Glutamatergic neuron (in vitro differentiated cells): ENCODE data around the gene CEP72. TPM values are rescaled to one million over a fixed set of nuclear protein-coding genes. Genes with fewer than 3 reads are reported as not detected.

Experiments used
- DNase-seq: peaks from one replicate; pipeline ENCODE4 v3.0.0; 2022
- H3K27ac Mint-ChIP-seq: one replicate; pipeline ENCODE4 v1.8.0; 2020; ENCODE audit warnings: mild to moderate bottlenecking, mixed read lengths, inconsistent platforms; ENCODE audit not compliant: unreplicated experiment
- H3K27me3 Mint-ChIP-seq: one replicate; pipeline ENCODE4 v1.8.0; 2020; ENCODE audit warnings: mild to moderate bottlenecking, moderate library complexity, mixed read lengths, inconsistent platforms; ENCODE audit not compliant: unreplicated experiment
- H3K36me3 Mint-ChIP-seq: one replicate; pipeline ENCODE4 v1.8.0; 2020; ENCODE audit warnings: mild to moderate bottlenecking, mixed read lengths, inconsistent platforms; ENCODE audit not compliant: unreplicated experiment
- H3K4me1 Mint-ChIP-seq: one replicate; pipeline ENCODE4 v1.8.0; 2020; ENCODE audit warnings: mild to moderate bottlenecking, low read depth, mixed read lengths, inconsistent platforms; ENCODE audit not compliant: unreplicated experiment
- H3K4me3 Mint-ChIP-seq: one replicate; pipeline ENCODE4 v1.8.0; 2020; ENCODE audit warnings: mild to moderate bottlenecking, mixed read lengths, inconsistent platforms; ENCODE audit not compliant: unreplicated experiment
- H3K9me3 Mint-ChIP-seq: one replicate; pipeline ENCODE4 v1.8.0; 2020; ENCODE audit warnings: mild to moderate bottlenecking, moderate library complexity, mixed read lengths, inconsistent platforms; ENCODE audit not compliant: unreplicated experiment
- total RNA-seq: library from RNA; stranded (reverse); fragmentation: NEBNext Ultra II Directional; extraction: Animal tissue kit (Norgen Biotek cat#: 25700); gene quantifications from one replicate; pipeline ENCODE4 v1.2.1, GENCODE V29; 2021; ENCODE audit not compliant: unreplicated experiment
- TF ChIP-seq, protein P1 (sequence below): fragments of 200-600 bp; sonication (generic); IDR thresholded peaks from one replicate; pipeline ENCODE4 v1.5.0; 2021; ENCODE audit not compliant: partially characterized antibody, unreplicated experiment

The CEP72 gene
- total RNA-seq, 1 donor from 2014 or later: 43.9 TPM

DNA sequence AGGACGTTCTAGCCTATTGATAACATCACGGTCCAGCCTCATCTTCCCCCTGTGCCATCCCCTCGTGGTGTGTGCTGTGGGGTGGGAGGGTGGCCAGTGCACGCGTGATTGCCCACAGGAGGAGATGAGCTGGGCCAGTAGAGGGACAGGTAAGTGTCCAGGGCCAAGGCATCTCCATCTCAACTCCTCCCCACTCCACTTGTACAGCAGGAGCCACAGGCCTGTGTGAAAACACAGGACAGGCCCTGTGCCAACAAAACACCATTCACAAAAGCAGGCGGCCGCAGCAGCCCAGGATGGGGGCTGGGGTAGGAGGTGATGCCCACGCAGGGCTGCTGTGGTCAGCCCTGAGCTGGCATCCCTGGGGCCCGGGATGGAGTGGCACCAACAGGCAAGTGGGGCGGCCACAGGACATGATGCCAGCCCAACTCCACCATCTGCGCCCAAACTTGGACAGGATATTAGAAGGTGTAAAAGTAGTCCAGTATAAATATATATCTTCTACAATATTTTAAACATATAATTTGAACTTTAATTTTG lies 48.4 kb downstream of the CEP72 start:
- H3K27me3 Mint-ChIP-seq: peaks cover 9% of the 10 kb centered on the region

DNA sequence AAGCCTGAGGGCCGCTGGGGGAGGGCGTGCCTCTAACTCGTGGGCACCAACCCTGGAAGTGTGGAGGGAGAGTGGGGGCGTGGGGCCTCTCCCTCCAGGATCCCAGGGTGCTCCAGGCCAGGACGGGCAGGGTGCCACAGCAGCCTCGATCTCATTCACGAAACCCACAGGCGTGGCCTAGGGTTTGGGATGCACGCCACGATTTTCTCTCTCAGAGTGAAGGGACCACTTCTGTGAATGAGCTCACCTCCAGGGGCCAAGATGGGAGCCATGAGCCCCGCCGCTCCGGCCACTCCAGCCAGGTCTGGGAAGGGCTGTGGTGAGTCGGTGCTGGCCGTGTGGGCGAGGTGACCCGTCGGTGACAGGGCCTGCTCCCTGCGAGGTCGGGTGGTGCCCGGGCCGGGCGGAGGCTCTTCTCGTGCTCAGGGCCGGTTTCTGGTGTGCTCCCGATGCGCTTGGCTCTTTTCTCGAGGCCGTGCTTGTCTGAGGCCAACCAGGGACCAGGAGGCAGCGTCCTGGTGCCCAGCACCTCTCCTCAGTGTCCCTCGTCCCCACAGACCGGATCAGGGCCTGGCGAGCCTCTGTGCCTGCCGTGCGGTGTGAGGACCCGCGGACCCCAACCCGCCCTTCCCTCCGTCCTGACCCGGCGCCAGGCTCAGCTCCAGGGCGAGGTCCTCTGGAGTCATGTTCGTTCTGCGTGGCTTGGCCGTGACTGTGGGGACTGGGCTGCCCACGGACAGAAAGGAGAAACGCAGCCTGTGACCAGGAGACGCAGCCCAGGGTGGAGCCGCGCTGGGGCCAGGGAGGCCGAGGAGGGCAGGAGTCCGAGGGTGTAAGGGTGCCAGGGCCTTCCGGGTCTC lies 50.0 kb downstream of the CEP72 start:
- DNase-seq: peak; percentile 12
- peaks cover 9% of the 10 kb centered on the region for H3K27me3 Mint-ChIP-seq
- H3K9me3 Mint-ChIP-seq: peaks cover 21% of the 10 kb centered on the region
- TF ChIP-seq, protein P1, sequence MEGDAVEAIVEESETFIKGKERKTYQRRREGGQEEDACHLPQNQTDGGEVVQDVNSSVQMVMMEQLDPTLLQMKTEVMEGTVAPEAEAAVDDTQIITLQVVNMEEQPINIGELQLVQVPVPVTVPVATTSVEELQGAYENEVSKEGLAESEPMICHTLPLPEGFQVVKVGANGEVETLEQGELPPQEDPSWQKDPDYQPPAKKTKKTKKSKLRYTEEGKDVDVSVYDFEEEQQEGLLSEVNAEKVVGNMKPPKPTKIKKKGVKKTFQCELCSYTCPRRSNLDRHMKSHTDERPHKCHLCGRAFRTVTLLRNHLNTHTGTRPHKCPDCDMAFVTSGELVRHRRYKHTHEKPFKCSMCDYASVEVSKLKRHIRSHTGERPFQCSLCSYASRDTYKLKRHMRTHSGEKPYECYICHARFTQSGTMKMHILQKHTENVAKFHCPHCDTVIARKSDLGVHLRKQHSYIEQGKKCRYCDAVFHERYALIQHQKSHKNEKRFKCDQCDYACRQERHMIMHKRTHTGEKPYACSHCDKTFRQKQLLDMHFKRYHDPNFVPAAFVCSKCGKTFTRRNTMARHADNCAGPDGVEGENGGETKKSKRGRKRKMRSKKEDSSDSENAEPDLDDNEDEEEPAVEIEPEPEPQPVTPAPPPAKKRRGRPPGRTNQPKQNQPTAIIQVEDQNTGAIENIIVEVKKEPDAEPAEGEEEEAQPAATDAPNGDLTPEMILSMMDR: no peak
- H3K36me3 Mint-ChIP-seq: peaks cover 35% of the 10 kb centered on the region
- H3K27ac Mint-ChIP-seq: no peak overlapping the region
- no peak overlapping the region for H3K4me3 Mint-ChIP-seq
- H3K4me1 Mint-ChIP-seq: no peaks in the 10 kb centered on the region

More for the DNA sequence above, 48.4 kb downstream of the CEP72 start:
- Mint-ChIP-seq H3K27ac (no peak overlapping the region), H3K9me3 (peaks cover 23% of the 10 kb centered on the region), H3K4me3 (no peak overlapping the region), H3K4me1 (no peaks in the 10 kb centered on the region), H3K36me3 (peaks cover 45% of the 10 kb centered on the region)
- TF ChIP-seq, protein P1: no peak
- no peak for DNase-seq

DNA sequence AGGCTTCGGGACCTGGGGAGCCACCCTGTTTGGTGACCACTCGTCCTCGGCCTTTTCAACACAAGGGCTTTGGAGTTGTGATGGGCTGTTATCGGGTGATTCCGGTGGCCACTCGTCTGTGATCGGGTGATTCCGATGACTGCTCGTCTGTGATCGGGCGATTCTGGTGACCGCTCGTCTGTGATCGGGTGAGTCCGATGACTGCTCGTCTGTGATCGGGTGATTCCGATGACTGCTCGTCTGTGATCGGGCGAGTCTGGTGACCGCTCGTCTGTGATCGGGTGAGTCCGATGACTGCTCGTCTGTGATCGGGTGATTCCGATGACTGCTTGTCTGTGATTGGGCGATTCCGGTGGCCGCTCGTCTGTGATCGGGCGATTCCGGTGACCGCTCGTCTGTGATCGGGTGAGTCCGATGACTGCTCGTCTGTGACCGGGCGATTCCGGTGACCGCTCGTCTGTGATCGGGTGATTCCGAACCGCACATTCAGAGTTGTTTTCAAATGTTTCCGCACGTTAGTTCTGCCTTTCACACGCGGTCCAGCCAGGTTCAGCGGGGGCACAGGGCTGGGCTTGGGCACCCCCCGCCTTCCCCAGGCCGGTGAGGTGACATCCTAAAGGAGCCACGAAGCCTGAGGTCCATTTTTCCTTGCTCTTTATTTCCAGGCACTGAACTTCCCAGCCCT lies 50.8 kb downstream of the CEP72 start:
- Mint-ChIP-seq H3K4me3 (no peak overlapping the region), H3K4me1 (peaks cover 3% of the 10 kb centered on the region), H3K36me3 (peaks cover 28% of the 10 kb centered on the region), H3K27ac (no peak overlapping the region), H3K27me3 (peaks cover 10% of the 10 kb centered on the region), H3K9me3 (peaks cover 21% of the 10 kb centered on the region)
- TF ChIP-seq, protein P1: no peak
- no peak for DNase-seq

DNA sequence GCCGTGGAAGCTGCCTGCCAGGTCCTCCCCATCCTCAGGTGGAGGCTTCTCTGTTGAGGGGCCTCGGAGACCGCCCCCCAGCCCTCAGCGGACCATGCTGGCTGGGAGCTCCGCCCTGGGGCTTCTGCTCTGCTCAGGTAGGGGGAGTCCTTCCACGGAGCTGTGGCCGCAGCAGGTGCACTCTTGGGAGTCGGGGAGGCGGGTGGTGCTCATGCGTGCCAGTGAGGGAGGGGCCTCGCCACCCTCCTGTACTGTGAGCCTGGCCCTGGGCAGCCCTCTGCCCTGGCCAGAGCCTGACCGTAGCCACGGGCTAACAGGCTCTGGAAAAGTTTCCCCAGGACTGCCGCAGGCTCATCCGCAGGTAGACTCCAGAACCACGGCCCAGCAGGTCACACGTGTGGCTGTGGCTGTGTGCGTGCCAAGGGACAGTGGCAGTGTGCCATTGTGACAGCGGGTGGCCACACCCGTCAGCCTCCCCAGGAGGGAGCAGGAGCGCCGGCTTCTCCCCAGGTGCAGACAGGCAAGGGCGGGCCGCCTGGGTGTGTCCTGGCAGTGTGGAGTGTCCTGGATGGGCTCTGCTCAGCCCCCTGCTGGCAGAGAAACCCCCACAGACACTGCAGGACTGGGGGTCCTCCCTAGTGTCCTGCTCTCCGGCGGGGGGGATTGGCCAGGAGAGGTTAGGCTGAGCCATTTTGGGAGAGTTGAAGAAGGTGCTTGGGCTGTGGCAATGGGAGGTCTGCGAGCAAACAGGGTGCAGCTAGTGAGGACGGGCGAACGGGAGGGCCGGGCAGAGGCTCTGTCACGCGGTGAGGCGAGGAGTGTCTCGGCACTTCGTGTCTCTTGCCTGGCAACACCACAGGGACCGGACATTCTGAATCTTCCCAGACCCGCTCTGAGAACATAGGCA lies 51.5 kb downstream of the CEP72 start:
- TF ChIP-seq, protein P1: no peak

More for the DNA sequence above, 51.5 kb downstream of the CEP72 start:
- peaks cover 3% of the 10 kb centered on the region for H3K4me1 Mint-ChIP-seq
- H3K4me3 Mint-ChIP-seq: no peak overlapping the region
- H3K9me3 Mint-ChIP-seq: peaks cover 20% of the 10 kb centered on the region
- H3K27me3 Mint-ChIP-seq: peaks cover 9% of the 10 kb centered on the region
- peak; percentile 19 for DNase-seq
- H3K27ac Mint-ChIP-seq: no peak overlapping the region
- H3K36me3 Mint-ChIP-seq: peaks cover 24% of the 10 kb centered on the region
